ENCODE measurements around the gene KCNN4. TPM values are rescaled to one million over a fixed set of nuclear protein-coding genes. Genes with fewer than 3 reads are reported as not detected.

Gene KCNN4
- total and polyA plus RNA-seq, 5 experiments from 2014 or later, result 7.6 to 103 (median 28.6) TPM

DNA sequence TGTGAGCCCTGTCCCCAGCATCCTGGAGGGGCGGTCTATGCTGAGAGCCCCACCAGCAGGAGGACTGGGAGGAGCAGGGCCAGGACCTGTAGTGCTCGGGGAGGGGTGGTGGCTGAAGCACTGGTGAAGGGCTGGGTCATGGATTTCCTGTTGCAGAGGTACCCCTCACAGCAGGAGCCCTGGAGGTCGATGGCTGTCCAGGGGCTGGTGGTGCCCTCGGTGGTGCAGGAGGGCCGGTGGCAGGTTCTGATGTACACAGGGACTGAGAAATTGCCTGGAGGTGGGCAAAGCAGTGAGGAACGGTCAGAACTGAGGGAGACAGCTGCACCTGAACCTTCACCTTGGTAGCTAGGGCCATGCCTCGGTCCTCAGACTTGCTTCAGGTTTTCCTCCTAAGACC, 16.8 kb upstream of the KCNN4 start:
- H3K36me3 Mint-ChIP-seq, result peaks cover 0 to 4% (median 4%) of the 10 kb centered on the region in 3 donors

GRCh38 chr19:43797118-43797517, 16.3 kb upstream of the KCNN4 start:
- ATAC-seq (no peak), DNase-seq (no peak)
- POLR2A ChIA-PET, result interaction anchor here (1.0 kb wide), 1 partner anchor 53 kb away, joined by 3 read pairs; no protein-coding TSS in a partner anchor
- Mint-ChIP-seq H3K4me3 (peak overlapping the region; percentile 7 to 89 (median 53)), H3K4me1 (peaks cover 10 to 23% (median 14%) of the 10 kb centered on the region in 4 donors), H3K27ac (no peak overlapping the region), H3K36me3 (peaks cover 0 to 4% (median 4%) of the 10 kb centered on the region in 3 donors), H3K27me3 (peaks cover 8 to 41% (median 30%) of the 10 kb centered on the region in 5 donors), H3K9me3 (peaks cover 0 to 9% (median 0%) of the 10 kb centered on the region in 9 donors)

More for the DNA sequence above, 16.8 kb upstream of the KCNN4 start:
- no peak for ATAC-seq
- peak overlapping the region in 8 of 10 donors; percentile 7 to 89 (median 62) for H3K4me3 Mint-ChIP-seq
- peaks cover 10 to 23% (median 14%) of the 10 kb centered on the region in 4 donors for H3K4me1 Mint-ChIP-seq
- H3K27me3 Mint-ChIP-seq, result peaks cover 8 to 41% (median 30%) of the 10 kb centered on the region in 5 donors
- peaks cover 0 to 9% (median 0%) of the 10 kb centered on the region in 9 donors for H3K9me3 Mint-ChIP-seq
- POLR2A ChIA-PET, result no interaction called here
- DNase-seq, result no peak
- H3K27ac Mint-ChIP-seq, result no peak overlapping the region

DNA sequence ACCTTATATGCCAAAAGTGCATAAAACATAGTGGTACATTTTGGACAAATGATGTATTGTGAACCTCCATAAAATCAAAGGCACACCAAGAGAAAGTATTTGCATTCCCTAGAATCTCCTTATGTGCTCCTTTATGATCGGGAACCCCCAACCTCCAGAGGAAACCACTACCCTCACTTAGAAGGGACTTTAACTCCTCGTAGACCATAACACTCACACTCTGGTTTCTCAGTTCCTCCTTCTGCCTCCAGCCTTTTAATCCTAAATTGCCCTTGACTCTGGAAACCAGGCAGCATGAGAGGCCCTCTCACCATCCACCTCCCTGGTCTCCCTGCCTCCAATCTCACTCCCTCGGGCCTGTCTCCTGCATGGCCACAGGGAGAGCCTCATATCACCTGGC, 9.8 kb upstream of the KCNN4 start:
- Mint-ChIP-seq H3K27ac (no peak overlapping the region), H3K4me3 (no peak overlapping the region), H3K4me1 (no peaks in the 10 kb centered on the region), H3K36me3 (no peaks in the 10 kb centered on the region), H3K27me3 (peaks cover 2 to 27% (median 21%) of the 10 kb centered on the region in 5 donors), H3K9me3 (peaks cover 0 to 2% (median 0%) of the 10 kb centered on the region in 9 donors)
- POLR2A ChIA-PET, result no interaction called here
- ATAC-seq (no peak), DNase-seq (no peak)

DNA sequence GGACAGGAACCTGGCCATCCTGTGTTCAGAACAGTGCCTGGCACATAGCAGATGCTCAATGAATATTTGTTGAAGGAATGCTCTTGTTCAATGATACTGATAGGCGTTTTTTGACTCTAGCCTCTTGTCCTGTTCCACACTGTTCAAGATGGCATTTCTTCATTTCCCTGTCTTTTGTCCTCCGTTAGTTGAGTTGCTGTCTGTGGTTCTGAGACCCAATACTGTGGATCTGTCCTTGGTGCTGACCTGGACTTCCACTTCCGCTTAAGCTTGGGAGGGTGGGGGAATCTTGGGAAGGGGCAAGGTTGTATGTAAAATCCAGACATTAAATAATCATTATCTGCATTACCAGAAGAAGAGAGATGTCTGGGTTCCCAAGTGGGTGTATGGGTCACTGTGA, 8.3 kb upstream of the KCNN4 start:
- Mint-ChIP-seq H3K4me1 (peaks cover 7 to 12% (median 11%) of the 10 kb centered on the region in 4 donors), H3K36me3 (no peaks in the 10 kb centered on the region), H3K9me3 (peaks cover 0 to 2% (median 0%) of the 10 kb centered on the region in 9 donors), H3K27me3 (peaks cover 2 to 20% (median 19%) of the 10 kb centered on the region in 5 donors), H3K27ac (peak overlapping the region in 1 of 10 donors; percentile 57), H3K4me3 (no peak overlapping the region)
- ATAC-seq (no peak), DNase-seq (no peak)
- POLR2A ChIA-PET, result no interaction called here

GRCh38 chr19:43786665-43787064, 5.9 kb upstream of the KCNN4 start:
- POLR2A ChIA-PET, result interaction anchor here (0.6 kb wide), 1 partner anchor 232 kb away, joined by 3 read pairs; no protein-coding TSS in a partner anchor
- DNase-seq (no peak), ATAC-seq (no peak)
- H3K9me3 Mint-ChIP-seq, result no peaks in the 10 kb centered on the region
- H3K4me1 Mint-ChIP-seq, result peaks cover 20 to 34% (median 31%) of the 10 kb centered on the region in 4 donors
- H3K27ac Mint-ChIP-seq, result no peak overlapping the region
- no peak overlapping the region for H3K4me3 Mint-ChIP-seq
- no peaks in the 10 kb centered on the region for H3K36me3 Mint-ChIP-seq
- H3K27me3 Mint-ChIP-seq, result peaks cover 2 to 20% (median 15%) of the 10 kb centered on the region in 5 donors

GRCh38 chr19:43784981-43785808, 4.4 kb upstream of the KCNN4 start:
- ATAC-seq (peak; percentile 28 to 37), DNase-seq (peak in 9 of 10 donors; percentile 24 to 73 (median 59))
- no peaks in the 10 kb centered on the region for H3K36me3 Mint-ChIP-seq
- POLR2A ChIA-PET, result interaction anchor here (0.6 to 1.7 kb wide), 8 partner anchors 10 to 252 kb away, joined by 3 to 20 read pairs (median 3); partner anchors contain the start of genes SMG9 and ZNF575
- H3K27me3 Mint-ChIP-seq, result peaks cover 0 to 14% (median 11%) of the 10 kb centered on the region in 5 donors
- peak overlapping the region; percentile 38 to 85 (median 73) for H3K4me3 Mint-ChIP-seq
- H3K27ac Mint-ChIP-seq, result peak overlapping the region; percentile 89 to 99 (median 96)
- H3K4me1 Mint-ChIP-seq, result peaks cover 27 to 42% (median 41%) of the 10 kb centered on the region in 4 donors
- H3K9me3 Mint-ChIP-seq, result no peaks in the 10 kb centered on the region

DNA sequence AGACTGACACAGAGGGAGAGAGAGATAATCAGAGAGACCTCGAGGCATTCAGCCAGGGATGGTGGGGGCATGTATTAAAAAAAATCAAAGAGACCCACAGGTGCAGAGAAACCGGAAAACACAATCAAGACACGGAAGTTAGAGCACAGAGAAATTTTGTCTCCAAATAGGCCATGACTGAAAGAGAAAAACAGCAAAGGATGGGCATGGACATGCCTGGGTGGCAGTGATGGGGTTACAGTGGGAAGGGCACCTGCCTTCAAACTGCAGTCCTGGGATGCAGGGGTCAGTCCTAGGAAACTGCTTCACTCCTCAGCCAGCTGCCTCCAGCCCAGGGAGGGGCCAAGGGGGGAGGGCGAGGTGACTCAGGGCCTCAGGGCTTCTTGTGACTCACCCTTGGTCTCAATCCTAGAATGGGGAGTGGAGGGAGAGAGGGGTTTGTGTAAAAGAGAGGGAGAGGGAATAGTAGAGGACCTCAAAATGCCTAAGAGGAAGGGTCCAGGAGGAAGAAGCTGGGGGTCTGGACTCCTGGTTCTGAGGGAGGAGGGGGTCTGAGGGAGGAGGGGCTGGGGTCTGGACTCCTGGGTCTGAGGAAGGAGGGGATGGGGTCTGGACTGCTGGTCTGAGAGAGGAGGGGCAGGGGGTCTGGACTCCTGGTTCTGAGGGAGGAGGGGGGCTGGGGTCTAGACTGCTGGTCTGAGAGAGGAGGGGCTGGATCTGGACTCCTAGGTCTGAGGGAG, 3.6 kb upstream of the KCNN4 start:
- POLR2A ChIA-PET, result interaction anchor here (0.8 to 1.7 kb wide), 8 partner anchors 9 to 43 kb away, joined by 3 to 20 read pairs (median 4); partner anchors contain the start of gene SMG9
- Mint-ChIP-seq H3K4me1 (peaks cover 31 to 49% (median 47%) of the 10 kb centered on the region in 4 donors), H3K27me3 (peaks cover 0 to 14% (median 7%) of the 10 kb centered on the region in 5 donors), H3K9me3 (no peaks in the 10 kb centered on the region), H3K36me3 (no peaks in the 10 kb centered on the region), H3K4me3 (peak overlapping the region; percentile 57 to 93 (median 84)), H3K27ac (peak overlapping the region; percentile 91 to 99 (median 96))
- ATAC-seq (peak; percentile 25 to 40), DNase-seq (peak in 4 of 10 donors; percentile 43 to 61 (median 50))

DNA sequence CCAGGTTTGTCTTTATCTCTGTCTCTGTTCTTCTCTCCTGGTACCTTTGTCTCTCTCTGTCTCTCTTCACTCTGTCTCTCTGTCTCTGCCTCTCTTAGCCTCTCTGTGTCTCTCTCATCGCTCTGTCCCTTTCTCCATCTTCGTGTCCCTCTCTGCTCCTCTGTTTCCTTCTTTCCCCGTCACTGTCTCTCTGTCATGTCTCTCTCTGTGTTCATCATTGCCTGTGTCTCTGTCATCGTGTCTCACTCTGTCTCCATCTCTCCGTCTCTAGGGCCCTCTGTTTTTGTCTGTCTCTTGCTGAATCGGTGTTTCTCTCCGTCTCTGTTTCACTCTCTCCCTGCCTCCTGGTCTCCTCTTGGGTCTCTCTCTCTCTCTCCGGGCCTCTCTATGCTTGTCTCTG, 2.9 kb upstream of the KCNN4 start:
- ATAC-seq, result no peak
- DNase-seq, result no peak
- H3K27me3 Mint-ChIP-seq, result peaks cover 0 to 14% (median 3%) of the 10 kb centered on the region in 5 donors
- no peaks in the 10 kb centered on the region for H3K36me3 Mint-ChIP-seq
- peaks cover 35 to 55% (median 54%) of the 10 kb centered on the region in 4 donors for H3K4me1 Mint-ChIP-seq
- no peaks in the 10 kb centered on the region for H3K9me3 Mint-ChIP-seq
- peak overlapping the region; percentile 91 to 99 (median 96) for H3K27ac Mint-ChIP-seq
- POLR2A ChIA-PET, result interaction anchor here (1.2 to 2.8 kb wide), 2 partner anchors 19 to 38 kb away, joined by 4 to 8 read pairs; no protein-coding TSS in a partner anchor
- peak overlapping the region; percentile 15 to 93 (median 84) for H3K4me3 Mint-ChIP-seq

GRCh38 chr19:43782689-43783231, 2.0 kb upstream of the KCNN4 start:
- H3K27ac Mint-ChIP-seq, result peak overlapping the region; percentile 85 to 99 (median 97)
- POLR2A ChIA-PET, result interaction anchor here (1.2 to 3.3 kb wide), 3 partner anchors 18 to 37 kb away, joined by 4 to 30 read pairs (median 8); partner anchors contain the start of gene SMG9
- H3K27me3 Mint-ChIP-seq, result peaks cover 0 to 14% (median 3%) of the 10 kb centered on the region in 5 donors
- no peaks in the 10 kb centered on the region for H3K36me3 Mint-ChIP-seq
- peak; percentile 37 to 53 for ATAC-seq
- peak overlapping the region; percentile 77 to 96 (median 87) for H3K4me3 Mint-ChIP-seq
- peak in 5 of 10 donors; percentile 26 to 70 (median 33) for DNase-seq
- no peaks in the 10 kb centered on the region for H3K9me3 Mint-ChIP-seq
- peaks cover 42 to 64% (median 62%) of the 10 kb centered on the region in 4 donors for H3K4me1 Mint-ChIP-seq

DNA sequence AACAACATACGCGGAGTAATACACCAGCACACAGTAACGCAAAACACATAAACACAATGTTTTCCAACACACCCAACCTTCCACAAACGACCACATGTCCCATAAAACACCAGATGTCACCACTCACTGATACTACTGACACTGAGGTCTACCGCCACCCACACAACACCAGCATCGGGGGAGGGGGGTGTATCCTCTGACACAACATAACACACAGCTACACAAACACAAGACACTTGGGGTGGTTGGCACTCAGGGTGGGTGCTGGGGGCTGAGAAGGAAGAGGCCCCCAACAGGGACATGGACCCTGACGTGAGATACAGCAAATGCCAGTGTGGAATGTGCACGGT, 1.5 kb upstream of the KCNN4 start:
- Mint-ChIP-seq H3K9me3 (no peaks in the 10 kb centered on the region), H3K4me3 (peak overlapping the region; percentile 77 to 96 (median 87)), H3K36me3 (no peaks in the 10 kb centered on the region), H3K27me3 (peaks cover 0 to 14% (median 3%) of the 10 kb centered on the region in 5 donors), H3K4me1 (peaks cover 44 to 69% (median 67%) of the 10 kb centered on the region in 4 donors), H3K27ac (peak overlapping the region; percentile 85 to 99 (median 96))
- ATAC-seq (no peak), DNase-seq (no peak)
- POLR2A ChIA-PET, result interaction anchor here (0.5 to 8.6 kb wide), 5 partner anchors 16 to 167 kb away, joined by 3 to 70 read pairs (median 8); partner anchors contain the start of gene SMG9

DNA sequence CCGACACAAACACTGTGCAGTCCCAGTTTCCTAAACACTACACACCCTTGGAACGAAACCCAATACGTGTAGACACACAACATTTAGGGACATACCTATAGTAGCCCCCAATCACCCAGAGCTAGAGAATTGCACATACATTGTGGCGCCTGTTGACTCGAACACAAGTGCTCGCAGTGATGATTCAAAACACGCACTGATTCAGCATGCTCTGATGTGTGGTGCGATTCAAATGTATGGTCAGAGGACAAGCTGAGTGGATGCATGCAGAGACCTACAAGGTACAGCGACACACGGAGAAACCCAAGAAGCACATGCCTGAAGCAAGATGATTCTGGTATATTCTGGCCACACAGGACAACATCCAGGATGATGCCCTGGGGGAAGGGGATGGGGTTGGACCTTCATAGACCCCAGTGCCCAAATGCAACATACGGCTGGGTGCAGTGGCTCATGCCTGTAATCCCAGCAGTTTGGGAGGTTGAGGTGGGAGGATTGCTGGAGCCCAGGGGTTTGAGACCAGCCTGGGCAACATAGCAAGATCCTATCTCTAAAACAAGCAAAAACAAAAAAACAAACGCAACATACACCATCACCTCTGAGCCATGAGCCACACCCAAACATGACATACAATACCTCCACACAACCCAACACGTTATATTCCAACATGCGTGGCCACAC, 997 bp upstream of the KCNN4 start:
- peaks cover 46 to 74% (median 72%) of the 10 kb centered on the region in 4 donors for H3K4me1 Mint-ChIP-seq
- ATAC-seq (no peak), DNase-seq (no peak)
- POLR2A ChIA-PET, result interaction anchor here (0.5 to 8.6 kb wide), 5 partner anchors 16 to 166 kb away, joined by 3 to 70 read pairs (median 9); partner anchors contain the start of gene SMG9
- peak overlapping the region; percentile 77 to 96 (median 87) for H3K4me3 Mint-ChIP-seq
- no peaks in the 10 kb centered on the region for H3K36me3 Mint-ChIP-seq
- H3K9me3 Mint-ChIP-seq, result no peaks in the 10 kb centered on the region
- H3K27me3 Mint-ChIP-seq, result peaks cover 0 to 14% (median 3%) of the 10 kb centered on the region in 5 donors
- peak overlapping the region; percentile 89 to 99 (median 96) for H3K27ac Mint-ChIP-seq
